OCI-LY1 (cell line): ENCODE measurements around the gene WDR83.

Experiments used
- H2AFZ ChIP-seq: fragments of 200-600 bp; sonication (generic), shearing (Covaris generic); 2 replicates; pipeline ENCODE4 v1.6.0; 2014; ENCODE audit warnings: antibody characterized with exemption, mild to moderate bottlenecking, low read length
- H3F3A ChIP-seq: fragments of 200-600 bp; sonication (generic), shearing (Covaris generic); 2 replicates; pipeline ENCODE4 v1.6.0; 2014; ENCODE audit warnings: mild to moderate bottlenecking, antibody characterized with exemption, low read length, moderate library complexity; ENCODE audit not compliant: insufficient read depth
- H3K27ac ChIP-seq: fragments of 200-600 bp; sonication (generic); 2 replicates; pipeline ENCODE4 v1.5.1; 2014; ENCODE audit warnings: low read length, mixed run types, mild to moderate bottlenecking, low read depth; ENCODE audit not compliant: poor library complexity, severe bottlenecking
- H3K27me3 ChIP-seq: fragments of 200-600 bp; sonication (generic); 2 replicates; pipeline ENCODE4 v1.6.0; 2014; ENCODE audit warnings: antibody characterized with exemption, mild to moderate bottlenecking, low read length, moderate library complexity; ENCODE audit not compliant: insufficient read depth
- H3K36me3 ChIP-seq: fragments of 200-600 bp; sonication (generic); 2 replicates; pipeline ENCODE4 v1.6.1; 2014; ENCODE audit warnings: mild to moderate bottlenecking, antibody characterized with exemption, low read length, moderate library complexity, mixed read lengths; ENCODE audit not compliant: insufficient read depth
- H3K4me1 ChIP-seq: fragments of 200-600 bp; sonication (generic); 2 replicates; pipeline ENCODE4 v1.5.1; 2014; ENCODE audit warnings: mild to moderate bottlenecking, low read length, moderate library complexity; ENCODE audit not compliant: insufficient read depth, severe bottlenecking
- H3K4me2 ChIP-seq: fragments of 200-600 bp; sonication (generic), shearing (Covaris generic); 2 replicates; pipeline ENCODE4 v1.6.1; 2014; ENCODE audit warnings: low read length
- H3K4me3 ChIP-seq: fragments of 200-600 bp; sonication (generic); 2 replicates; pipeline ENCODE4 v1.5.1; 2014; ENCODE audit warnings: low read length, low read depth, mild to moderate bottlenecking, mixed read lengths; ENCODE audit not compliant: poor library complexity, severe bottlenecking
- H3K79me2 ChIP-seq: fragments of 200-600 bp; shearing (Covaris generic); 2 replicates; pipeline ENCODE4 v1.6.1; 2016; ENCODE audit warnings: mixed run types, low read length, mixed read lengths; ENCODE audit not compliant: insufficient read depth
- H3K9ac ChIP-seq: fragments of 200-600 bp; sonication (generic), shearing (Covaris generic); 2 replicates; pipeline ENCODE4 v1.6.1; 2014; ENCODE audit warnings: mild to moderate bottlenecking, low read length, mixed read lengths
- H3K9me2 ChIP-seq: fragments of 200-600 bp; sonication (generic), shearing (Covaris generic); 2 replicates; pipeline ENCODE4 v1.6.1; 2014; ENCODE audit warnings: low read depth, mild to moderate bottlenecking, low read length, mixed read lengths
- H3K9me3 ChIP-seq: fragments of 200-600 bp; shearing (Covaris generic); 2 replicates; pipeline ENCODE4 v1.6.1; 2014; ENCODE audit warnings: low read length, mixed read lengths
- H4K20me1 ChIP-seq: fragments of 200-600 bp; sonication (generic), shearing (Covaris generic); 2 replicates; pipeline ENCODE4 v1.6.0; 2016; ENCODE audit warnings: mild to moderate bottlenecking, low read length; ENCODE audit not compliant: insufficient read depth
- CTCF ChIP-seq: fragments of 200-600 bp; sonication (generic), shearing (Covaris generic); IDR thresholded peaks from 2 replicates; pipeline ENCODE4 v1.5.1; 2017; ENCODE audit warnings: mild to moderate bottlenecking, antibody characterized with exemption, low read length, moderate library complexity, mixed read lengths
- EZH2 ChIP-seq: fragments of 200-600 bp; sonication (generic), shearing (Covaris generic); IDR thresholded peaks from 2 replicates; pipeline ENCODE4 v1.8.0; 2017; ENCODE audit warnings: borderline replicate concordance, mixed run types, mild to moderate bottlenecking, antibody characterized with exemption, low read length, moderate library complexity, mixed read lengths

Gene WDR83

DNA sequence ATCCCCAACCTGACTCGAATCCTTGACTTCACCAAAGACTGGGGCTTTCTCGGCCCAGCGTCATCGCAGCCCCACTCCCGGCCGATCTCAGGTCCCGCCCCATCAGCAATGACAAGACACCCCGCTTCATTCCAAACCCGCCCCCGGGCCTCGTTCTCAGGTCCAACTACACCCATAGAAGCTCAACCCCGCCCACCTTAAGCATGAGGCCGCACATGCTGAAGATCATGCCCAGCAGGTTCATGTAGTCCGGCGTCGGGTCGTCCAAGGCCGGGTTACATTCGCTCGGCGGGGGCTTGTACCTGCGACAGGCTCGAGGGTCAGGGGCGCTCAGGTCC, 2.3 kb downstream of the WDR83 start:
- Histone ChIP-seq H3F3A (no peaks in the 10 kb centered on the region), H3K9me2 (no peaks in the 10 kb centered on the region), H3K79me2 (no peaks in the 10 kb centered on the region), H3K27me3 (no peaks in the 10 kb centered on the region), H3K4me1 (peaks cover 43% of the 10 kb centered on the region), H3K4me3 (peak overlapping the region; percentile 86), H3K9me3 (no peaks in the 10 kb centered on the region), H4K20me1 (no peaks in the 10 kb centered on the region), H2AFZ (no peak overlapping the region), H3K36me3 (peaks cover 27% of the 10 kb centered on the region), H3K9ac (peak overlapping the region; percentile 88), H3K27ac (peak overlapping the region; percentile 60), H3K4me2 (peak overlapping the region; percentile 73)
- TF ChIP-seq EZH2 (no peak), CTCF (no peak)

- H3K36me3 ChIP-seq, result peaks cover 27% of the 10 kb centered on the region
- TF ChIP-seq EZH2 (no peak), CTCF (no peak)
These were observed 2.9 kb downstream of the WDR83 start for GRCh38 chr19:12669270-12670158.

DNA sequence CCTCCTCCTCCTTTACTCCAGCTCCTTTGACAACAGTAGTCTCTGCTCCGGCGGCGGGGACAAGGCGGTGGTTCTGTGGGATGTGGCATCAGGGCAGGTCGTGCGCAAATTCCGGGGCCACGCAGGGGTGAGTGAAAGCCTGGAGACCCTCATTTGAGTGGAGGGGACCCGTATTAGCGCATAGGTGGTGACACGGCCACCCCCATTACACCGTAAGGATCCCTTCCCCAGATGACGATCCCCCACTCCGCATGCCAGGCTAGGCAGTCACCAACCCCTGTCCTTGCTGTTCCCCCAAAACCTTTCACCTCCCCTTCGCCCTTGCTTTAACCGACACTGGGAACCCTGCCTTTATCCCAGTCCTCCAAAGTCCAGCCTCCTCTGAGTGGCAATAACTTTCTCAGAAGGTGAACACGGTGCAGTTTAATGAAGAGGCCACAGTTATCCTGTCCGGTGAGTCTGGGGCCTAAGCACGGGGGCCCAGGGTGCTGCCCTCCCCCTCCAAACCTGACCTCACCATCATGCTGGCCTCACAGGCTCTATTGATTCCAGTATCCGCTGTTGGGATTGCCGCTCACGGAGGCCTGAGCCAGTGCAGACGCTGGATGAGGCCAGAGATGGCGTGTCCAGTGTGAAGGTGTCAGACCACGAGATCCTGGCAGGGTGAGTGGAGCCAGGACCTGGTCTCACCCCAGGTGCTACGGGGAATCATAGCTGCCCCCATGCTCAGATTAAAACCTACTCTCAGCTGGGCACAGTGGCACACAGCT, 3.7 kb downstream of the WDR83 start:
- peak overlapping the region; percentile 88 for H3K9ac ChIP-seq
- H3K36me3 ChIP-seq, result peaks cover 26% of the 10 kb centered on the region
- no peaks in the 10 kb centered on the region for H3F3A ChIP-seq
- H3K4me2 ChIP-seq, result peak overlapping the region; percentile 73
- no peaks in the 10 kb centered on the region for H3K9me2 ChIP-seq
- H2AFZ ChIP-seq, result no peak overlapping the region
- no peak for TF ChIP-seq EZH2
- TF ChIP-seq CTCF, result no peak
- peak overlapping the region; percentile 86 for H3K4me3 ChIP-seq
- no peaks in the 10 kb centered on the region for H4K20me1 ChIP-seq
- peaks cover 35% of the 10 kb centered on the region for H3K4me1 ChIP-seq
- H3K27ac ChIP-seq, result no peak overlapping the region
- no peaks in the 10 kb centered on the region for H3K27me3 ChIP-seq
- no peaks in the 10 kb centered on the region for H3K79me2 ChIP-seq
- no peaks in the 10 kb centered on the region for H3K9me3 ChIP-seq

More at GRCh38 chr19:12669270-12670158, 2.9 kb downstream of the WDR83 start:
- Histone ChIP-seq H2AFZ (no peak overlapping the region), H3K9ac (peak overlapping the region; percentile 88), H3F3A (no peaks in the 10 kb centered on the region), H3K27ac (peak overlapping the region; percentile 60), H4K20me1 (no peaks in the 10 kb centered on the region), H3K4me2 (peak overlapping the region; percentile 73), H3K27me3 (no peaks in the 10 kb centered on the region), H3K4me1 (peaks cover 43% of the 10 kb centered on the region), H3K9me3 (no peaks in the 10 kb centered on the region), H3K79me2 (no peaks in the 10 kb centered on the region), H3K9me2 (no peaks in the 10 kb centered on the region), H3K4me3 (peak overlapping the region; percentile 86)
